Esophagus squamous epithelium (tissue), 5 donors: ENCODE data around the gene GPR137B. TPM values are rescaled to one million over a fixed set of nuclear protein-coding genes. Genes with fewer than 3 reads are reported as not detected.

Experiments used
- DNase-seq: peaks from one replicate; lab custom pipeline; 2025; lab: John Stamatoyannopoulos, UW
- H3K27ac ChIP-seq, 4 donors: fragments of 200-600 bp; sonication (generic); one replicate each; pipeline ENCODE4 v1.5.1; 2016 to 2019; ENCODE audit warnings: mild to moderate bottlenecking in 1 of 4
- H3K27me3 ChIP-seq, 4 donors: fragments of 200-600 bp; sonication (generic); 1 replicate in 3 of 4; 2 replicates in 1 of 4; pipeline versions ENCODE4 v1.5.1 to v1.6.0; 2017 to 2021; ENCODE audit warnings: antibody characterized with exemption in 1 of 4
- H3K36me3 ChIP-seq, 3 donors: fragments of 200-600 bp; sonication (generic); one replicate each; pipeline ENCODE4 v1.5.1; 2016 to 2019
- H3K4me1 ChIP-seq, 3 donors: fragments of 200-600 bp; sonication (generic); one replicate each; pipeline ENCODE4 v1.5.1; 2017 to 2019
- H3K4me3 ChIP-seq, 4 donors: fragments of 200-600 bp; sonication (generic); 1 replicate in 3 of 4; 2 replicates in 1 of 4; pipeline ENCODE4 v1.5.1; 2016 to 2019; ENCODE audit warnings: mild to moderate bottlenecking in 2 of 4, moderate library complexity in 1 of 4
- H3K9me3 ChIP-seq, 3 donors: fragments of 200-600 bp; sonication (generic); one replicate each; pipeline ENCODE4 v1.5.1; 2016 to 2019
- CTCF ChIP-seq, 6 experiments: fragments of 450-650 bp in 4 of 6; fragments of 200-600 bp in 2 of 6; sonication (generic) in 2 of 6; IDR thresholded peaks; one replicate each; pipeline ENCODE4 v1.5.1; 2016 to 2019; ENCODE audit warnings: antibody characterized with exemption in 6 of 6, mild to moderate bottlenecking in 4 of 6, moderate library complexity in 4 of 6
- POLR2A ChIP-seq, 4 donors: fragments of 450-650 bp; IDR thresholded peaks; one replicate each; pipeline ENCODE4 v1.6.1; 2017; ENCODE audit warnings: antibody characterized with exemption in 4 of 4, mild to moderate bottlenecking in 4 of 4, moderate library complexity in 3 of 4
- WGBS, 2 donors: methylation state at CpG; one replicate each; pipeline ENCODE4 v1.1.5; 2018; 5-methylcytosine and 5-hydroxymethylcytosine counted together
- intact Hi-C: fragments of 100-400 bp; cut with DNase I; formaldehyde crosslinking; loops from one replicate; pipeline ENCODE4 v1.15.0; 2022
- total RNA-seq, 4 donors: library from RNA; depleted of rRNA; stranded (reverse); fragments of >200 nt; gene quantifications; one replicate each; pipeline ENCODE4 v1.1.0, GENCODE V29; 2016
- donor health status: DM: yes; HTN: yes; CAD: no.

The GPR137B gene
- total RNA-seq, 4 donors from 2014 or later: 3.6 to 16.0 (median 7.4) TPM

GRCh38 chr1:236247286-236247685 lies 104.9 kb downstream of the GPR137B start:
- no peak for DNase-seq
- Histone ChIP-seq H3K4me1 (no peaks in the 10 kb centered on the region), H3K4me3 (no peak overlapping the region), H3K9me3 (no peaks in the 10 kb centered on the region), H3K36me3 (peaks cover 0 to 8% (median 0%) of the 10 kb centered on the region in 3 donors), H3K27me3 (no peaks in the 10 kb centered on the region), H3K27ac (no peak overlapping the region)
- intact Hi-C loops: no loop called here
- WGBS, 2 donors: 92 to 95% methylated on average over 3 of the region's 3 CpGs
- no peak for TF ChIP-seq POLR2A (IDR thresholded peaks at IDR 0.05)

GRCh38 chr1:236251587-236251986 lies 109.2 kb downstream of the GPR137B start:
- intact Hi-C loops: no loop called here
- no peak overlapping the region for H3K4me3 ChIP-seq

DNA sequence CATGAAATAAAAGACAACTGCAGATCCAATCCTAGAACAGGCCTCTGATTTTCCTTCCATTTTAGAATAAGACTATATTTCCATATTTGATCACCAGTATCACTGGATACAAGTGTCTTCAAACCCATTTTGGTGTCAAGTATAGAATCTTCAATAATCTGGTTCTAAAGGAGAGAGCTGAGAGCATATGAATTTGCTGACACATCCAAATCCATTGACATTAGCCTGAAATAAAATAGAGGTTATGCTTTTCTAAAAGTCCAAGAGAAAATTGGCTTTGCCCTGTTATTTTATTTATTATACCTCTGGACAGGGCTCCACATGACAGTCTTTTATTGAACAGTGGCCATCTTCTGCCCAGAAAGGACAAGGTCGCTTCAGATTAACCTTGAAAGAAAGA lies 110.8 kb downstream of the GPR137B start:
- TF ChIP-seq CTCF (IDR thresholded peaks at IDR 0.05): no peak
- no peak for TF ChIP-seq POLR2A (IDR thresholded peaks at IDR 0.05)
- Histone ChIP-seq H3K27ac (no peak overlapping the region), H3K4me1 (peaks cover 0 to 16% (median 0%) of the 10 kb centered on the region in 3 donors), H3K36me3 (peaks cover 0 to 5% (median 0%) of the 10 kb centered on the region in 3 donors), H3K9me3 (peaks cover 0 to 9% (median 5%) of the 10 kb centered on the region in 3 donors), H3K27me3 (no peaks in the 10 kb centered on the region), H3K4me3 (no peak overlapping the region)
- WGBS, 2 donors: 82 to 88% methylated on average over 1 of the region's 1 CpG
- intact Hi-C loops: no loop called here
- no peak for DNase-seq

More at GRCh38 chr1:236251587-236251986, 109.2 kb downstream of the GPR137B start:
- no peak for DNase-seq
- H3K27ac ChIP-seq: no peak overlapping the region
- WGBS, 2 donors: 94 to 100% methylated on average over 1 of the region's 1 CpG
- TF ChIP-seq POLR2A (IDR thresholded peaks at IDR 0.05) (no peak), CTCF (IDR thresholded peaks at IDR 0.05) (no peak)
- peaks cover 0 to 3% (median 0%) of the 10 kb centered on the region in 3 donors for H3K36me3 ChIP-seq
- H3K9me3 ChIP-seq: no peaks in the 10 kb centered on the region
- H3K4me1 ChIP-seq: peaks cover 0 to 12% (median 0%) of the 10 kb centered on the region in 3 donors
- H3K27me3 ChIP-seq: no peaks in the 10 kb centered on the region

DNA sequence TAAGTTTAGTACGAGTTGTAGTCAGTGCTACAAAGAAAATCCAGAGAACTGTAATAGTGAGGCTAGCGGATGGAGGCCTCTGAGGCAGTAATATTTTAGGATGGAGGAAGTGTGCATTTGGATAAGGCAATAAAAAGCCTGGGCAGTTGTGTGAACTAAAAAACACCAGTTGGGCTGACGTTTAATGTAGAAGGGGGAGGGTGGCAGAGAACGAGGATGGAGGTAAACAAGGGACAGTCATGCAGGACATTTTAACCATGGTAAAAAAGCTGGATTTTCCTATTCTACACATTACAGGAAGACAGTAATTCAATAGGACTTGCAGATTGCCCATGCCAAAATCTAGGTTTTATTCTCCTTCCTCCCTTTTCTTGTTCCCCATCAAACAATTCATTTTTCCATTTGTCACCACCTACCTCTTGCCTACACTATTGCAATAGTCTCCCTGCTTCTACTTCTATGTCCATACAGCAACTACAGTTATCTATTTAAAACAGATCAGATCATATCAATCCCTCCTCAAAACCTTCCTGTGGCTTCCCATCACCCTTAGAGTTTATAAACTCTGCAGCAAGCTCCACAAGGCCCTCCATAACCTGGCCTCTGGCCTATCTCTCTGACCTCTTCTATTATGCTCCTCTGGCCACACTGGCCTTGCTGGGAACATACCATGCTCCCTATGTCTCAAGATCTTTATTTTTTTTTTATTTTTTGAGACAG lies 111.7 kb downstream of the GPR137B start:
- TF ChIP-seq POLR2A (IDR thresholded peaks at IDR 0.05): no peak
- TF ChIP-seq CTCF (IDR thresholded peaks at IDR 0.05): no peak
- Histone ChIP-seq H3K9me3 (peaks cover 0 to 18% (median 9%) of the 10 kb centered on the region in 3 donors), H3K27me3 (no peaks in the 10 kb centered on the region), H3K36me3 (peaks cover 0 to 5% (median 0%) of the 10 kb centered on the region in 3 donors), H3K27ac (no peak overlapping the region), H3K4me1 (peaks cover 0 to 16% (median 0%) of the 10 kb centered on the region in 3 donors), H3K4me3 (no peak overlapping the region)
- 82 to 89% methylated on average over 4 of the region's 4 CpGs for WGBS, 2 donors
- no peak for DNase-seq
- intact Hi-C loops: no loop called here

DNA sequence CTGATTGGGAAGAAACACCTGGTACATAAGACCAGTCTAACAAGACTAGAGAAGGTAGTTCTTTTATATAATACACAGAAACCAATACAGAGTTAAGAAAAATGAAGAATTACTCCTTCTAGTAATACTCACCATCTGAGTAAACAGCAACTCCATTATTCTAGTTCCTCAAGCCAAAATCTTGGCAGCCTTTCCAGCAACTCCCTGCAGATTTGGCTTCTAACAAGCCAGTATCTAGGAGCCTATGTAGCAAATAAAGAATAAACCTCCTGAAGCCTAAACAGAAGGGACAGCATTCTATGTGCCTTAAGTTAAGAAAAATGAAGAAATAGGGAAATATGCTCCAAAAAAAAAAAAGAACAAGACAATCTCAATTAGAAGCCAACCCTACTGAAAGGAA lies 114.9 kb downstream of the GPR137B start:
- TF ChIP-seq POLR2A (IDR thresholded peaks at IDR 0.05) (no peak), CTCF (IDR thresholded peaks at IDR 0.05) (no peak)
- Histone ChIP-seq H3K36me3 (peaks cover 0 to 12% (median 0%) of the 10 kb centered on the region in 3 donors), H3K9me3 (peaks cover 0 to 27% (median 16%) of the 10 kb centered on the region in 3 donors), H3K4me3 (no peak overlapping the region), H3K4me1 (peaks cover 0 to 16% (median 0%) of the 10 kb centered on the region in 3 donors), H3K27ac (no peak overlapping the region), H3K27me3 (no peaks in the 10 kb centered on the region)
- intact Hi-C loops: no loop called here
- no peak for DNase-seq
